Amniotic epithelial cell (primary cell): ENCODE results near the gene ARL4A.
"Not testable (repeated sequence)": the region's sequence is repeated elsewhere in the genome, so short reads cannot be mapped to it uniquely, and the experiment has no call there.

Experiments
- DNase-seq: peaks from one replicate; pipeline ENCODE4 v3.0.0-alpha.2; 2010; ENCODE audit warnings: low read depth

The ARL4A gene, protein sequence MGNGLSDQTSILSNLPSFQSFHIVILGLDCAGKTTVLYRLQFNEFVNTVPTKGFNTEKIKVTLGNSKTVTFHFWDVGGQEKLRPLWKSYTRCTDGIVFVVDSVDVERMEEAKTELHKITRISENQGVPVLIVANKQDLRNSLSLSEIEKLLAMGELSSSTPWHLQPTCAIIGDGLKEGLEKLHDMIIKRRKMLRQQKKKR

DNA sequence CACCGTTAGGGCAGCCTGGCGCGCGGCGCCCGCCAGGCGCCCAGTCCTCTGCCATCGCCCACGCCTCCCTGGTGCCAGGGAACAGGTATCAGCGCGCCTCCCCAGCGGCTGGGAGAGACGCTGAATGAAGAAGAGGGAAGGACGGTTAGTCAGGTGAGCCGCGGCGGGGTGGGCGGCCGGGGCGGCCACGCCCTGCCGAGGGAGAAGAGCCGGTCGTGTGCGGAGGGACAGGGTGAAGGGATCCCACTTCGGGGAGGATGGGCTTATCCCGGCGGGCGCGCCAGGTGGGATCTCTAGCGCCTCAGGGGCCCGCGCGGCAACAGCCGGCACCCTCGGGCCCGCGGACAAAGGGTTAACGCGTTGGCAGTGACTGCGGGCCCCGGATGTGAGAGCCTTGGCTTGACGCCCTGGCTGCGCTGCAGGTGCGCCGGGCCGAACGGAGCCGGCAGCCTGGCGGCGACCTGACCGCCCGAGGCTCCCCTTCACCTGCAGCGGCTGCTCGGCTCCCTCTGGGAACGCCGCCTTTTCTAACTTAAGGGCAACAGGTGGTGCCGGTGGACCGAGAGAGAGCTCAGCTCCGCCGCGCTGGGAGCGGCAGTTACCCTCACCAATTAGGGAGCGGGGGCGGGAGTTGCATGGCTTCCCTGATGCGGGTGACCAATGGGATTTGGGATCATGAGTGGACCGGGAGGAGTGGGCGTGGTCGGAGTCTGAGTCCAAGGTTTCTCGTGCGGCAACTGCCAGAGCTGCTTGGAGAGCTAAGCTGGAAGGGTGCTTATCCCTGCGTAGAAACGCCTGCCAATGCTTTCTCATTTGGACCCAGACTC is at the start of gene ARL4A:
Gene ARL4A, plus strand, starts transcription at position 743 of the 827 bp plus-strand sequence. CDS start 622 bp downstream, outside the sequence.
- DNase-seq = peak; percentile 97

DNA sequence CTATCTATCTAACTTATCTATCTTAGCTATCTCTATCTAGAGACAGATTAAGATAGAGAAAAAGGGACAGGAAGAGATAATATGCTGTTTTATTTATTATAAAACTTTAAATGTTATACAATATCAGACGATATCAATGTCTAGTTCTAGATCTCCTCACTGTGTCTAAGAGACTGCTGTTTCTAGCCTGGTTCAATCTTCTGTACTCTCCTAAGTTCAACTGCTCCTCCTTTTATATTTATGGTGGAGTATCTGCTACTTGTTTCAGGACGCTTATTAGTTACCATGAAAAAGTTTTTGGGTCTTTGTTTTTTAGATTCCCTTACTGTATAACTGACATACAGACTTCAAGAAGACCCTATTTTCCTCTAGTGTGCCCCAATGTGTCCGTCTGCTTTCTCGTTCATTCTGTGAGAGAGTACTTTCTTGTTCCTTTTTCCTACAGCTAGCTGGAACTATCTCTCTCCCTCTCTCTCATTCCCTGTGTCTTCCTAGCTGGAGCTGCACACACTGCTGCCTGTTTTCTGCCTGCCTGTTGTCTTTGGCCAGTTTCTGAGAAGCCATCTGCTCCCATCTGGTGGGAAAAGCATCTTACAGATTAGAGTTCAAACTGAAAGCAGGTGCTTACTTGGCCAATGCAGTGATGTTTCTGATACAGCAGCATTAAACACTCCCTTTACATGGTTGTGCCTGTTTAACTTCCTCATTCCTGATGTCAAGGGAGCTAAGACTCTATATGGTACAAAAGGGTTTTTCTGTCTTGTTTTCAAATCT is 49.4 kb upstream of the ARL4A start:
- DNase-seq = no peak

DNA sequence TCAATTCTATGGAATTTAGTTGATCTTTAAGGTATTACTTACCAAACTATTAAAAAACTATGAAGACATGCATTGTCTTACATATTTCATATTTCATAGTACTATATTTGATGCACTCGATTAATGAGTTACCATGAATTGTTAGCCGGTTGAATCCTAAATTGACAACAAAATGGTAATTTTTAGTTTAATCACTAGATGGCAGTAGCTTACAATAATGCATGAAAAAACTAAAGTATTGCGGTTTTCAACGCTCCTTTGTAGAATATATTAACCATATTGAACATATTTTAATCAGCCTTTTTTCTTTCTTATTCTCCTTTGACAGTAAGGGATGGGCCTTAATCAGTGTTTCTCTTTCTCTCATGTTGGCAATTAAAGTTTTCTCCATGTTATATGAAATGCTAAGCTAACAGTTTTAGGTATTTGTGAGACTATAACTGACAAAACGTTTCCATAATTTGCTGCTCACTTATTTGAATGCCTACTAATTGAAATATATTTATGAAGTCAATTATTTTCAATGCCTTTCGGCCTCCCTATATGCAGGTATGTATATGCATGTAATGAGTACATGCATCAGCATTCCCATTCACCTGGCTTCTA is 48.5 kb upstream of the ARL4A start:
- DNase-seq = peak; percentile 35

DNA sequence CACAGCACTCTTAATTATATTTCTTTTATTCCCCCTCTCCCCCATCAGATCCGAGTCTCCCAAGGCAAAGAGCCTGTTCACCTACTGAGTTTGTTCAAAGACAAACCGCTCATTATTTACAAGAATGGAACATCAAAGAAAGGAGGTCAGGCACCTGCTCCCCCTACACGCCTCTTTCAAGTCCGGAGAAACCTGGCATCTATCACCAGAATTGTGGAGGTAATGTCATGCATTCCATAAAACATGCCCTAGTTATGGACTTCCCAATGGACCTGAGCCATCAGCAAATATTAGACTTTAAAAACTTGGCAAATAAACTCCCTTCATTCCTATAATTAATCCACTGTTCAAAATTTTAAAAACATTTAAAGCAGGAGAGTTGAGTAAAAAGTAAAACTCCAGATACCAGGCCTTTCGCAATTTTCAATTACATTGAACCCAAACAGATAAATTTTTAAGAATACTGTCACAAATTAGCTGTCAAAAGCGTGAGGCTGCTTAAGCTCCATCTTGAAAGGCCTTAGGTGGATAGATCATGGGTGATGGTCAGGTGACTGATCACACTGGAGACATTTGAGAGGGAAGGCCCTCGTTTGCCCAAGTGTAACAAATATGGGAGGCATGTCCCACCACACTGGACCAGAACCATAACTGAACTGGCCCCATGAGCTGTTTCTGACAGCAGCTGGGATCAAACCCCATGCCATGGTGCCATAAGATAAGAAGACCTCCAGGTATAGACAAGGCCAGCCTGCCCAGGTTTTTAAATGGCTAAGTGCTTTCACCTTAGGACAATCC is 46.9 kb upstream of the ARL4A start:
- DNase-seq = no peak

DNA sequence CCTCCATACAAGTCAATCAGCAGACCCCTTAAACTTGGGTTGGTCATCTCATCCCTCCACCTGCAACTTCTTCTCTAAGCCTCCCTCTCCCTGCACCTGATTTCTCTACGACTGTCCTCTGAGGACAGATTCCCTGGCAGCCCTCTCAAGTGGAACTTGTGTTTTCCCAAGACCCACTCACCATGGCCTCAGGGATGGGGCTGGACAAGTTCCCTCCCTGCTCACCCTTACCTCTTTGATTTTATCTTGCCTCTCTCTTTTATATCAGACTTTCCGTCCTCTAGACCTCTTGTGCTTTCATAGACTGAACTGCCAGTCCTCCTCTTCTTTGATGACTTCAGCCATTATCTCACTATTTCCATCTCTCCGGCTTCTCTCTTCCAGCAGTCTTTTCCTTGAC is 46.2 kb upstream of the ARL4A start:
- DNase-seq = no peak

DNA sequence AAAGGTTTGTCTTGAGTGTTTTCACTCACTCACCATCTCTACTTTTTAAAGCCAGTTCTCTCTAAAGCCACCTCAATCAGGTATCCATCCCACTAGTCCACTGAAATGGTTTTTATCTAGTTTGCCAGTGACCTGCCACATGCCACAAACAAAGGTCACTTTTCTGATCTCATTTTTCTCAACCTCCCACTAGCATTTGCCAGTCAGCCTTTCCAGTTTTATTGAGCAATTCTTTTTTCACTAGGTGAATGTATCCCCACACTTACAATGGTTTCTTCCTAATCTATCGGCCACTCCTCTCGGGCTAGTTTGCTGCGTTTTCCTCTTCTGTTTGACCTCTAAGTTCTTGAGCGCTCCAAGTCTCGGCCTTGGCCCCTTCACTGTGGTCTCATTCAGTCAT is 44.9 kb upstream of the ARL4A start:
- DNase-seq = no peak

DNA sequence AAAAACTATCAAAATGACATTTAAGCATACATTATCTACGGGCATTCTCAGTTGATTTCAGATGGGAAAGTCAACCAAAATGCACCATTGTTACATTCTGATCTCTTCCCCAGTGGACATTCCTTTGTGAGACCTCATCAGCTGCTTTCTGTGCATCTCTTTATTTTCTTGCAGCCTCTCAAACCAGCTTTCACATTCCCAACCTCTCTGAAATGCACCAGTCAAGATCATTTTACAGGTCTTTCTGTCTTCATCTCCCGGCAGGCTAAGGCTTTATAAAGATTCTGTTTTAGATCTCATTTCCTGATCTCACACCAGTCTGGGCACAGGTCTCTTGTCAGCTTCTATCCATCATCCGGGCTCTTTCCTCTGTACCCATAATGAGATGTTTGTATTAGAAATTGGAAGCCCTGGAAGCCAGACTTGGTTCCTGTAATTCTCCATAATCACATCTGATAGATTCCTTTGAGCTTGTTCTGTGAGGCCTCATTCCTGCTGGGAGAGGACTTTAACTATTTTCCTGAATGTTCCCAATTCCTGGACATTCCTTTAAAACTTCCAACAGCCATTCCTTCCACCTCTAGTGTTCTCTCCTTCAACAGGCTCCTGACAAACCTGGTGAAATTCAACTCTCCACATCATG is 44.3 kb upstream of the ARL4A start:
- no peak for DNase-seq

DNA sequence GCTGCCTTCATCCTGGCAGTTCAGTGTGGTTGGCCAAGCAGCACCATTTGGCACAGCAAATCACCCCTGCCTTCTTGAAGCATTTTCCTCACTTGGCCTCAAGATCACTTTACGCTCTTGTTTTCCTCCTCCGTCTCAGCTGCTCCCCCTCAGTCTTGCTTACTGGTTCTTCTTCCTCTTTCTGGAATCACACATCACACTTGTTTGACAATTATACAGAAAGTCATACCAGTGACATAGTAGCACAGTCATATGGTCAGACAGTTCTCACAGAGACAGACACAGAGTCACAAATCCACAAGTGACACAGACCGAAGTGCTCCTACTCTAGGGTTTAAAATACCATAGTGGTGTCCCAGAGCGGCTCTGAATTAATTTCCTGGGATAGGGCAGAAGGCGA is 43.8 kb upstream of the ARL4A start:
- DNase-seq = no peak

DNA sequence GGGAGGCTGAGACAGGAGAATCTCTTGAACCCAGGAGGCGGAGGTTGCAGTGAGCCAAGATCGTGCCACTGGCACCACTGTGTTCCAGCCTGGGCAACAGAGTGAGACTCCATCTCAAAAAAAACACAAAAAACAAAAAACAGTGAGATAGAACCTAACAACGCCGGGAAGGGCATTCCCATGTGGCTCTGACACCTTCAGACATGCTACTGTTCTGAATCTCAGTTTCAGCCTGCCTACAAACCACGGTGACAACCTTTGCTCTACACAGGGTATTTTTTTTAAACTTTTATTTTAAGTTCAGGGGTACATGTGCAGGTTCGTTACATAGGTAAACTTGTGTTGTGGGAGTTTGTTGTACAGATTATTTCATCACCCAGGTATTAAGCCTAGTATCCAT is 42.2 kb upstream of the ARL4A start:
- not testable (repeated sequence) for DNase-seq

DNA sequence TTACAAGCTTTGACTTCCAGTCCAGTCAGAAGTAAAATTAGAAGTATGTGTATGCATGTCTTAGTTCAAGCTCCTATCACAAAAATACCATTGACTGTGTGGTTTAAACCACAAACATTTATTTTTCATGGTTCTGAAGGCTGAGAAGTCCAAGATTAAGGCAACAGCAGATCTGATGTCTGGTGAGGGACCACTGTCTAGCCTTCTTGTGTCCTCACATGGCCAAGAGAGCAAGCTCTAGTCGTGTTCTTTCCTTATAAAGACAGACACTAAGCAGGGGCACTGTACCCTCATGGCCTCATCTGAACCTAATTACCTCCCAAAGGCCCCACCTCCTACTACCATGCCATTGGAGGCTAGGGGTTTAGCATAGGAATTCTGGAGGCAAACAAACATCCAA is 41.3 kb upstream of the ARL4A start:
- DNase-seq = peak; percentile 74

DNA sequence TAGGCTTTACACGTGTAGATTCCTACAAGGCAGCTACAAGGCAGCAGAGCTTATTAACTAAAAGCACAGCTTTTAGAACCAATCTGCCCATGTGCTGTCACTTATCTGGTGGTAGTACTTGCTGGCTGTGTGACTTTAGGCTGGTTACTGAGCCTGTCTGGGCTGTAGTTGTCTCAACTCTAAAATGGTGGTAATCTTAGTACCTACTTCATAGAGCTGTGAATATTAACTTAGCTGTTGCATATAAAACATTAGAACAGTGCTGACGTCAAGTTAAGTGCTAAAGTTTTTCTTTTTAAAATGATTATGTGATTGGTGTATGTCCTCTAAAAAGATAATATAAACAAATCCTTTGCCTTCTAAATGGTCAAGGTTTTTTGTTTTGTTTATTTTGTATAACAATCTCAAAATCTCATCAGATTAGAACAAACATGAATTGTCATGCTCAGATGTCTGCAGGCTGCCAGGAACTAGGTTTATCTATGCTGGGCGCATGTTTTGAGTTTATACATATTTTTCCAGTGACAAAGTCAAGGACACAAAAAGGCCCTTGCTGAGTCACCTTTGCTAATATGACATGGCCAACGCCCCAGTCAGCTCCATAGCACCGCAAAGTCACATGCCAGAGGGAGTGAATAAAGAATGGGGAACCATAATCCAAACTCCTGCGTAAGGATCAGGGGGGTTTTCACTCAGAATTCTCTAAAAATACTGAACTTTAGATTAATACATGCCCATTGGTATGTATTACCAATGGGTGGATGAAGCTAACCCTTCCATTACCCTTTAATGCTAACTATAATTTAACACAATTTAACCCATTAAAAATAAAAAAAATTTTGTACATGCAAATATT is 39.8 kb upstream of the ARL4A start:
- DNase-seq = peak; percentile 31

DNA sequence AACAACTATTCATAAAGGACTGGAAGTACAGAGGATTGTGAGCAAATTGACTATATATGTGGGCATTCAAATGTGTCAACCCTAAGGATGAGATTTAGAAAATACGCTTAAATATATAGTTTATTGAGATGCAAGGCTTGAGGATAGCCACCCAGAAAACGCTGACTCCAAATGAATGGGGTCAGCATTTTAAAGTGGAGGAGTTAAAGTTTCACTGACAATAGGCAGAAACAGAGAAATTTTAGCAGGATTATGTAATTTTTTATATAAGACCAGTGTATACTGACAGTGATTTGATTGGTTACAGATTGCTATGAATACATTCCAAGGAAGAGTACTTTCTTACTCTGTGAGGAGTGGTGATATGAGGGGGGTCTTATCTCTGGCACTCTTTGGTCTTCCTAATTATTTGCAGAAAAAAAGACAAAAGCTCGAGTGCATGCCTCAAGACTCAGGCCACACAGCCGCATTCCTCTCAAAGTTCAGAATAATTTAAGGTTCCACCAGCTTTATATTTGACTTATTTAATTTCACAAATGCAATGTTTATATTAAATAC is 38.6 kb upstream of the ARL4A start:
- no peak for DNase-seq

DNA sequence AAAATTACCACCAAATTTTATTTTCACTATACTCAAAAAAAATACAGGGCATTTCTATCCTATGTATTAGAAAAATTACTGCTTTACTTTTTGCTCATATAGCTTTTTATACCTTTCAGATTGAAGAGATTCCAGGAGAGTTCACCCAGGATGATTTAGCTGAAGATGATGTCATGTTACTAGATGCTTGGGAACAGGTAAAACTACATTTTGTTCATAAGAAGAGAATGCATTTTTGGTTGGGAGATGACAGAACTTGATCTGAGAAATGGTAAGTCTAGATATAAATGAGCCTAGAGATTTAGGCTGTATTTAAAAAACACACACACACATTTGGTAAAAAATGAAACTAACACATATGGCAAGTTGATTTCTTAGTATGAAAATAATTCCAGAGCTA is 38.1 kb upstream of the ARL4A start:
- DNase-seq = no peak

DNA sequence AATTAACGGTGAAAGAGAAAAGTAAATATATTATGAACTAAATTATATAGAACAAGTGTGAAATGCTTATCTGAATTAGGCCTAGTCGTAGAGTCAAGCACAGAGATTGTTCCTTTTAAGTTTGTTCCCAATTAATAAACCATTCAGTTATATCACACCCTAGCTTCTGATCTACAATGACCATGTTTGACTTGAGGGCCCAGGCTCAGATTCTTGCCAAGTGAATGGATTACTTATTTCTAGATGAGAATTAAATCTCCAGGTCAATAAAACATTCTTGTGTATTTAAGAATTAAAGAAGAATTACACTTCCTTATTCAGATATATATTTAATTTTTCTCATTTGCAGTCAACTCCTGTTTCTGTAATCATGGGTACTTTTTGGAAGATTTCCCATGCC is 37.4 kb upstream of the ARL4A start:
- no peak for DNase-seq

DNA sequence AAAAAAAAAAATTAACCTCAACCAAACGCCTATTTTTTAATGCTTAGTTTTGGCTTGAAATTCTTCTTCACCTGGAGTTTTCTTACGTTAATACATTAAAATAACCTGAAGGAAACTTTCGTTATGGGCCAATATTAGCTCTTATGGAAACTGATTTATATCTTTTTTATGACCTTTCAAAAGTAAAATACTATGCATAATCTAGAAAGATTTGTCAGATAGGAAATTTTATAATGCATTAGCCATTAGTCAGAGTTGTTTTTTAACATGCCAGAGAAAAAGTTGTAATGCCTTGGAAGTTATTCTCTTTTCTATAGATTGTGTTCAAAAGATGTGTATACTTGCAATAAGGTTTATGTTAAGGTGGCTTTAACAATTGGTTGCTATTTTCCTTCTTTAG is 34.3 kb upstream of the ARL4A start:
- no peak for DNase-seq

DNA sequence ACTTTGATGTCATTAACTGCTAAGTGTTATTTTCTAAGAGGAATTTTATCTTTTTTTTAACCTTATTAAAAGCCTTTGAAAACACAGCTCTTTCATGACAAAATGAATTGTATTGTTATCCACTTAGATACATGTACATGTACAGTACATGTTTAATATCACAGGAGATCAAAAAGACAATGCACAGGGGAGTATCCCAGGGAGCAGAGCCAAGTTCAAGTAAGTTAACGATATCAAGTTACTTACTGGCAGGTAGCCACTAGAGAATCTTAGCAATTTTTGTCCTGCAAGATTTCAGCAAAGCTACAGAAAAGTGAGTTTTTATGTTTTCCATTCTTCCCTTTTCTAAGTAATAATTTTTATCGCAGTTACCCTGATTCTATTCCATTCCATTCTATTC is 33.9 kb upstream of the ARL4A start:
- no peak for DNase-seq

DNA sequence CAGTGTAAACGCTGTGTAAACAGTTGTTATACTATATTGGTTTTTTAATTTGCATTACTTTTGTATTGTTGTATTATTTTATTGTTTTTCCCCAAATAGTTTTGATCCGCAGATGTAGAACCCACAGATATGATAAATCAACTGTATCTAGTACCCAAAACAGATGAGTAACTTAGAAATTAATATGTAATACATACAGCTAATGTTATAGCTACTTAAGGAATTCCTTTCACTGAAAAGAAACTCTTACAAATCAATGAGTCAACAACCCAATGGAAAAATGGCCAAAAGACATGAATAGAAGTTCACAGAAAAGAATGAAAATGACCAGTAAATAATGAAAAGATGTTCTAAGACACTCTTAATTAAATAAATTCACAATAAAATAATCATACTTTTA is 32.3 kb upstream of the ARL4A start:
- no peak for DNase-seq

DNA sequence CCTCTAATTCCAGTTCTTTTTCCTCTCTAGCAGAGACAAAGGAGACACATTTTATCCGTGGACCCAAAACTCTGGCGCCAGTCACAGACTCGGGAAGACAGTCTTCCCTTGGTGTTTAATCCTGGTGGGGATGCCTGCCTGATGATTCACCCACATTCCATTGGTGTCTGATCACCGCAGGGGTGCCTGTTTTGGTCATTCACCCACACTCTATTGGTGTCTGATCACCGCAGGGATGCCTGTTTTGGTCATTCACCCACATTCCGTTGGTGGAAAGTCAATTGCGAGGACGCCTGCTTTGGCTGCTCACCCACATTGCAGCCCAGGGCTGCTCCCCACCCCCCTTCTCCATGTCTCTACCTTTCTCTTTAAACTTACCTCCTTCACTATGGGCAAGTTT is 27.0 kb upstream of the ARL4A start:
- peak; percentile 86 for DNase-seq

DNA sequence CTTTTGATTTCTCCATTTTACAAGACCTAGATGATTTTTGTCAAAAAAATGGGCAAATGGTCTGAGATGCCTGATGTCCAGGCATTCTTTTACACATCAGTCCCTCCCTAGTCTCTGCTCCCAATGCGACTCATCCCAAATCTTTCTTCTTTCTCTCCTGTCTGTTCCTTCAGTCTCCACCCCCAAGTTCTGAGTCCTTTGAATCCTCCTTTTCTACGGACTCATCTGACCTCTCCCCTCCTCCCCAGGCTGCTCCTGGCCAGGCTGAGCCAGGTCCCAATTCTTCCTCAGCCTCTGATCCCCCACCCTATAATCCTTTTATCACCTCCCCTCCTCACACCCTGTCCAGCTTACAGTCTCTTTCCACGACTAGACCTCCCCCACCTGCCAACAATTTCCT is 26.4 kb upstream of the ARL4A start:
- not testable (repeated sequence) for DNase-seq

DNA sequence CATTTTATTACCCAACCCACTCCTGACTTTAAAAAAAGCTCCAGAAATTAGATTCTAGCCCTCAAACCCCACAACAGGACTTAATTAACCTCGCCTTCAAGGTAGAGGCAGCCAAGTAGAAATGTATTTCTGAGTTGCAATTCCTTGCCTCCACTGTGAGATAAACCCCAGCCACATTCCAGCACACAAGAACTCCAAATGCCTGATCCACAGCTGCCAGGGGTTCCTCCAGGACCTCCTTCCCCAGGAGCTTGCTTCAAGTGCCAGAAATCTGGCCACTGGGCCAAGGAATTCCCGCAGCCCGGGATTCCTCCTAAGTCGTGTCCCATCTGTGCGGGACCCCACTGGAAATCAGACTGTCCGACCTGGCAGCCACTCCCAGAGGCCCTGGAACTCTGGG is 25.9 kb upstream of the ARL4A start:
- no peak for DNase-seq
